IPS DF 6.9 (cell line): ENCODE data around the gene STK38.
"Not testable (repeated sequence)": the region's sequence is repeated elsewhere in the genome, so short reads cannot be mapped to it uniquely, and the experiment has no call there.

Experiments
- DNase-seq: peaks from one replicate; pipeline ENCODE4 v3.0.0-alpha.2; 2013; ENCODE audit warnings: low read depth, low spot score
- H3K27ac ChIP-seq: one replicate; pipeline ENCODE4 v1.5.1; 2013; ENCODE audit warnings: low read length, control low read depth
- H3K27me3 ChIP-seq: 2 replicates; pipeline ENCODE4 v1.6.1; 2013; ENCODE audit warnings: mild to moderate bottlenecking, low read length; ENCODE audit not compliant: control insufficient read depth, insufficient read depth
- H3K36me3 ChIP-seq: 2 replicates; pipeline ENCODE4 v1.6.1; 2013; ENCODE audit warnings: low read length; ENCODE audit not compliant: control insufficient read depth, insufficient read depth
- H3K4me1 ChIP-seq: 2 replicates; pipeline ENCODE4 v1.6.1; 2013; ENCODE audit warnings: low read length; ENCODE audit not compliant: control insufficient read depth, insufficient read depth
- H3K4me3 ChIP-seq: 2 replicates; pipeline ENCODE4 v1.5.1; 2013; ENCODE audit warnings: mild to moderate bottlenecking, low read length
- H3K9me3 ChIP-seq: 2 replicates; pipeline ENCODE4 v1.6.1; 2013; ENCODE audit warnings: low read length, inconsistent platforms; ENCODE audit not compliant: control insufficient read depth, insufficient read depth
- WGBS: extraction: QIAGEN DNeasy Blood & Tissue Kit; methylation state at CpG from one replicate; pipeline ENCODE4 v1.1.7; 2013; ENCODE audit warnings: mixed read lengths, missing lambda C conversion rate; ENCODE audit not compliant: insufficient read length, insufficient coverage; 5-methylcytosine and 5-hydroxymethylcytosine counted together

Gene STK38

GRCh38 chr6:36580184-36580526 is 32.9 kb upstream of the STK38 start:
- H3K27ac ChIP-seq: no peak overlapping the region
- H3K4me3 ChIP-seq: no peak overlapping the region
- no peak for DNase-seq
- H3K27me3 ChIP-seq: no peaks in the 10 kb centered on the region
- H3K36me3 ChIP-seq: no peaks in the 10 kb centered on the region
- no peaks in the 10 kb centered on the region for H3K9me3 ChIP-seq
- WGBS: no CpG with 5 or more reads among the region's 8 CpGs
- H3K4me1 ChIP-seq: no peaks in the 10 kb centered on the region

- H3K4me3 ChIP-seq: no peak overlapping the region
- H3K4me1 ChIP-seq: no peaks in the 10 kb centered on the region
- no peaks in the 10 kb centered on the region for H3K9me3 ChIP-seq
- H3K27me3 ChIP-seq: no peaks in the 10 kb centered on the region
- H3K27ac ChIP-seq: no peak overlapping the region
- H3K36me3 ChIP-seq: no peaks in the 10 kb centered on the region
- no peak for DNase-seq
- no CpG with 5 or more reads among the region's 4 CpGs for WGBS
Measured at GRCh38 chr6:36578431-36578830, 31.2 kb upstream of the STK38 start.

GRCh38 chr6:36578030-36578429 is 30.8 kb upstream of the STK38 start:
- Histone ChIP-seq H3K4me1 (no peaks in the 10 kb centered on the region), H3K9me3 (no peaks in the 10 kb centered on the region), H3K27me3 (no peaks in the 10 kb centered on the region), H3K36me3 (no peaks in the 10 kb centered on the region), H3K4me3 (no peak overlapping the region), H3K27ac (no peak overlapping the region)
- DNase-seq: no peak
- WGBS: no CpG with 5 or more reads among the region's 5 CpGs

GRCh38 chr6:36577301-36577700 is 30.0 kb upstream of the STK38 start:
- Histone ChIP-seq H3K4me1 (no peaks in the 10 kb centered on the region), H3K36me3 (no peaks in the 10 kb centered on the region), H3K4me3 (no peak overlapping the region), H3K9me3 (no peaks in the 10 kb centered on the region), H3K27ac (no peak overlapping the region), H3K27me3 (no peaks in the 10 kb centered on the region)
- no peak for DNase-seq
- no CpG with 5 or more reads among the region's 2 CpGs for WGBS

- Histone ChIP-seq H3K4me1 (no peaks in the 10 kb centered on the region), H3K9me3 (no peaks in the 10 kb centered on the region), H3K36me3 (no peaks in the 10 kb centered on the region), H3K27ac (no peak overlapping the region), H3K27me3 (no peaks in the 10 kb centered on the region), H3K4me3 (no peak overlapping the region)
- no CpG with 5 or more reads among the region's 7 CpGs for WGBS
- no peak for DNase-seq
Measured at GRCh38 chr6:36576578-36576977, 29.3 kb upstream of the STK38 start.

GRCh38 chr6:36574679-36575078 is 27.4 kb upstream of the STK38 start:
- no peak overlapping the region for H3K4me3 ChIP-seq
- no peaks in the 10 kb centered on the region for H3K9me3 ChIP-seq
- no peaks in the 10 kb centered on the region for H3K36me3 ChIP-seq
- no peaks in the 10 kb centered on the region for H3K27me3 ChIP-seq
- no peaks in the 10 kb centered on the region for H3K4me1 ChIP-seq
- no peak overlapping the region for H3K27ac ChIP-seq
- no peak for DNase-seq

- DNase-seq, H3K4me3 ChIP-seq, H3K27ac ChIP-seq, H3K4me1 ChIP-seq, H3K27me3 ChIP-seq, H3K36me3 ChIP-seq, H3K9me3 ChIP-seq: not testable (repeated sequence)
- WGBS: no CpG with 5 or more reads among the region's 12 CpGs
Measured at GRCh38 chr6:36572353-36573311, 25.4 kb upstream of the STK38 start.

- H3K9me3 ChIP-seq: no peaks in the 10 kb centered on the region
- no peaks in the 10 kb centered on the region for H3K27me3 ChIP-seq
- H3K36me3 ChIP-seq: no peaks in the 10 kb centered on the region
- DNase-seq: no peak
- 0 out of 2 replicates have a peak, but pooled peaks cover 1% of the 10 kb centered on the region for H3K4me1 ChIP-seq
- no peak overlapping the region for H3K27ac ChIP-seq
- H3K4me3 ChIP-seq: no peak overlapping the region
- WGBS: no CpG with 5 or more reads among the region's 4 CpGs
Measured at GRCh38 chr6:36571122-36572043, 24.1 kb upstream of the STK38 start.

GRCh38 chr6:36570264-36570663 is 23.0 kb upstream of the STK38 start:
- H3K4me3 ChIP-seq: no peak overlapping the region
- H3K27me3 ChIP-seq: no peaks in the 10 kb centered on the region
- no peaks in the 10 kb centered on the region for H3K9me3 ChIP-seq
- no peak for DNase-seq
- no peak overlapping the region for H3K27ac ChIP-seq
- WGBS: no CpG with 5 or more reads among the region's 2 CpGs
- H3K36me3 ChIP-seq: no peaks in the 10 kb centered on the region
- 0 out of 2 replicates have a peak, but pooled peaks cover 1% of the 10 kb centered on the region for H3K4me1 ChIP-seq

GRCh38 chr6:36566418-36566905 is 19.2 kb upstream of the STK38 start:
- 0 out of 2 replicates have a peak, but pooled peaks cover 1% of the 10 kb centered on the region for H3K4me1 ChIP-seq
- H3K4me3 ChIP-seq: no peak overlapping the region
- WGBS: no CpG with 5 or more reads among the region's 8 CpGs
- H3K27ac ChIP-seq: no peak overlapping the region
- DNase-seq: no peak
- H3K27me3 ChIP-seq: no peaks in the 10 kb centered on the region
- no peaks in the 10 kb centered on the region for H3K9me3 ChIP-seq
- no peaks in the 10 kb centered on the region for H3K36me3 ChIP-seq
